Fibroblast of villous mesenchyme (primary cell): ENCODE results near the gene STEAP3. TPM values are rescaled to one million over a fixed set of nuclear protein-coding genes. Genes with fewer than 3 reads are reported as not detected.
A peak's percentile ranks its signal among the peaks of the same experiment; 100 is the strongest.

ENCODE experiments used
- DNase-seq: peaks from one replicate; pipeline ENCODE4 v3.0.0-alpha.2; 2010; ENCODE audit warnings: low read depth
- H3K4me3 ChIP-seq: 2 replicates; pipeline ENCODE4 v1.5.1; 2011; ENCODE audit warnings: low read depth, mild to moderate bottlenecking, low read length
- total RNA-seq: library from RNA; depleted of rRNA; stranded (reverse); fragments of >200 nt; gene quantifications from 2 replicates; pipeline ENCODE4 v1.2.3, GENCODE V29; 2012
- TF ChIP-seq, protein P1 (sequence below): IDR thresholded peaks from 2 replicates; pipeline ENCODE4 v1.5.1; 2012; ENCODE audit warnings: low read depth, mild to moderate bottlenecking, low read length; ENCODE audit not compliant: insufficient read depth

Gene STEAP3
- total RNA-seq, 1 donor, result 17.7 TPM

GRCh38 chr2:119219873-119220272 lies 3.8 kb upstream of the STEAP3 start:
- H3K4me3 ChIP-seq, result no peak overlapping the region
- TF ChIP-seq, protein P1, sequence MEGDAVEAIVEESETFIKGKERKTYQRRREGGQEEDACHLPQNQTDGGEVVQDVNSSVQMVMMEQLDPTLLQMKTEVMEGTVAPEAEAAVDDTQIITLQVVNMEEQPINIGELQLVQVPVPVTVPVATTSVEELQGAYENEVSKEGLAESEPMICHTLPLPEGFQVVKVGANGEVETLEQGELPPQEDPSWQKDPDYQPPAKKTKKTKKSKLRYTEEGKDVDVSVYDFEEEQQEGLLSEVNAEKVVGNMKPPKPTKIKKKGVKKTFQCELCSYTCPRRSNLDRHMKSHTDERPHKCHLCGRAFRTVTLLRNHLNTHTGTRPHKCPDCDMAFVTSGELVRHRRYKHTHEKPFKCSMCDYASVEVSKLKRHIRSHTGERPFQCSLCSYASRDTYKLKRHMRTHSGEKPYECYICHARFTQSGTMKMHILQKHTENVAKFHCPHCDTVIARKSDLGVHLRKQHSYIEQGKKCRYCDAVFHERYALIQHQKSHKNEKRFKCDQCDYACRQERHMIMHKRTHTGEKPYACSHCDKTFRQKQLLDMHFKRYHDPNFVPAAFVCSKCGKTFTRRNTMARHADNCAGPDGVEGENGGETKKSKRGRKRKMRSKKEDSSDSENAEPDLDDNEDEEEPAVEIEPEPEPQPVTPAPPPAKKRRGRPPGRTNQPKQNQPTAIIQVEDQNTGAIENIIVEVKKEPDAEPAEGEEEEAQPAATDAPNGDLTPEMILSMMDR, result no peak
- DNase-seq, result peak; percentile 52

- DNase-seq, result no peak
- TF ChIP-seq, protein P1, result no peak
- no peak overlapping the region for H3K4me3 ChIP-seq
These were observed 2.8 kb upstream of the STEAP3 start for GRCh38 chr2:119220720-119221301.

DNA sequence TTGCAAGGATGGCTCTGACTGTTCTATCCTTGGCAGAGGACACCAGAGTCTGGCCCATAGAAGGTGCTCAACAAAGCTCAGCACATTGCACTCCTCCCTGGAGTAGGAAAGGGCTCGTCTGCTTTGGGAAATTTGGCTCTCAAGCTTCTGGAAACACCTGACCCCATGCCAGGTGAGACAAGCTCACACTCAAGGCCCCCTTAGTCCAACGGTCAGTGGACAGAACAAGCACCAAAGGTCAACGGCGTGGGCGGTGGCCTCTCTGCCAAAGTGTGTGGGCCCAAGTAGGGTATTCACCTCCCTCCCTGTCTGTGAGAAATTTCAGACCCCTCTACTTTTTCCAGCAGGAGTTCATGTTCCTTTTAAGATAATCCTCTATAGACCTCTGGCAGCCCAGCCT lies 2.0 kb upstream of the STEAP3 start:
- TF ChIP-seq, protein P1, result no peak
- H3K4me3 ChIP-seq, result no peak overlapping the region
- DNase-seq, result no peak

DNA sequence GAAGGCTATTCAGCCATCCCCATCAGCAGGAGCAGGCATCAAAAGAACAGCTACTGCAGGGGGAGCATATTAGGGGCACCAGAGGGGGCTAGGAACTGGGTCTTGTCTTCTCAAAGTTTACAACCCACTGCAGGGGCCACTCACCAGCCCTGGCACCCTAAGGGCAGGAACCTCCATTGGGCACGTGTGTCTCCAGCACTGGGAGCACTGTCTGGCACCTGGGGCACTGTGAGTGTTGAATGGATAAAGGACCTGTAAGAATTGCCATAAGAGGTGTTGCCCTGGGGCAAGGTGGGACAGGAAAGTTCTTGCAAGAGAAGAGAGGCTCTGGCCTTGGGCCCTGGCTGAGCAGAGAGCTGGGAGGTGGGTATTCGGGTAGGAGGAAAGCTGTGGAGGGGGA lies 1.4 kb upstream of the STEAP3 start:
- H3K4me3 ChIP-seq, result no peak overlapping the region
- TF ChIP-seq, protein P1, result no peak
- DNase-seq, result no peak

DNA sequence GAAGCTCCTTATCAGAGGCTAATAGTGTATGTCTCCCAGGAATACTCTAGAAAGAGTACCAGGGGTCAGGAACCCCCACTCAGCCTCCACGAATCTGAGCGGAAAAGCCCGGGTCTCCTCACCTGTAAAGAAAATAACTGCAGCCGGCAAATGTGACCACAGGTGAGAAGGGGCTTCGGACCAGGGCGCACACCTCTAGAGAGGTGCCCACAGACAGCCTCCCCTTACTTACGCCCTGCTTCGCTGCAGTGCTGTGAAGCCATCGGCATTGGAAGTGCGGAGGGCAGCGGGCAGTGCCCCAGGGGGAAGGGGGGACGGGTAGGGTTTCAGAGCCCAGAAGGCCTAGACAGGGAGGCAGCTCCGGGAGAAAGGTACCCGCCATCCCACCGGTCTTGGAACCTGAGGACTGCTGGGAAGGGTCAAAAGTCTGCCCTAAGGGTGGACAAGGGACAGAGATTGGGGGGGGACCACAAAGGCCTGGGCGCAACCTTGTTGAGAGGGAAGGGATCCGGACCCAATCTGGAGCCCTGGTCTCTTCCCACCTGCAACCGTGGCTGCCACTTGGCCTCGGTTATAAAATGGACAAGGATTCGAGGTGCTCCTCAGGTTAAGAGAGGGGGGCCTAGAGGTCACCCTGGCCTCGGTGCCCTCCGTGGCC lies 642 bp upstream of the STEAP3 start:
- TF ChIP-seq, protein P1, result no peak
- peak overlapping the region; percentile 75 for H3K4me3 ChIP-seq
- DNase-seq, result no peak

- H3K4me3 ChIP-seq, result peak overlapping the region; percentile 75
- TF ChIP-seq, protein P1, result no peak
- DNase-seq, result no peak
These were observed 914 bp downstream of the STEAP3 start for GRCh38 chr2:119224391-119225104.
